B cell (primary cell): ENCODE results near the gene TGDS.

Experiments used
- CTCF ChIP-seq: fragments of 200-600 bp; IDR thresholded peaks from one replicate; pipeline ENCODE4 v1.8.0; 2022; ENCODE audit warnings: antibody characterized with exemption, mild to moderate bottlenecking
- EZH2 ChIP-seq: IDR thresholded peaks from 2 replicates; pipeline ENCODE4 v1.6.1; 2012; ENCODE audit warnings: borderline replicate concordance, low read depth, mild to moderate bottlenecking, moderate library complexity, low read length; ENCODE audit not compliant: insufficient read depth, poor library complexity, severe bottlenecking

- no peak for TF ChIP-seq CTCF
- no peak for TF ChIP-seq EZH2
Measured at GRCh38 chr13:94556621-94557020, 39.3 kb downstream of the TGDS start.
